Measurements from ENCODE around the gene FREM1.

FREM1 gene

GRCh38 chr9:14778565-14778964 lies 131.7 kb downstream of the FREM1 start:
- no peak for TF ChIP-seq CTCF (IDR thresholded peaks at IDR 0.05; ENCODE audit: control insufficient read depth, insufficient read depth, low read depth, low read length, missing control alignments)

GRCh38 chr9:14775917-14776316 lies 134.3 kb downstream of the FREM1 start:
- no peak for TF ChIP-seq CTCF (IDR thresholded peaks at IDR 0.05; ENCODE audit: control insufficient read depth, insufficient read depth, low read depth, low read length, missing control alignments)
- H3K4me3 ChIP-seq (ENCODE audit: control insufficient read depth, low read depth, low read length) = no peak overlapping the region
- DNase-seq (ENCODE audit: low read depth) = no peak

More at GRCh38 chr9:14778565-14778964, 131.7 kb downstream of the FREM1 start:
- no peak overlapping the region for H3K4me3 ChIP-seq (ENCODE audit: control insufficient read depth, low read depth, low read length)
- DNase-seq (ENCODE audit: low read depth) = no peak

- no peak for TF ChIP-seq CTCF (IDR thresholded peaks at IDR 0.05; ENCODE audit: control insufficient read depth, insufficient read depth, low read depth, low read length, missing control alignments)
- no peak overlapping the region for H3K4me3 ChIP-seq (ENCODE audit: control insufficient read depth, low read depth, low read length)
- DNase-seq (ENCODE audit: low read depth) = no peak
These were observed 139.6 kb downstream of the FREM1 start for GRCh38 chr9:14770592-14770991.

- DNase-seq (ENCODE audit: low read depth) = no peak
- peak; percentile 12 for TF ChIP-seq CTCF (IDR thresholded peaks at IDR 0.05; ENCODE audit: control insufficient read depth, insufficient read depth, low read depth, low read length, missing control alignments)
- no peak overlapping the region for H3K4me3 ChIP-seq (ENCODE audit: control insufficient read depth, low read depth, low read length)
These were observed 141.0 kb downstream of the FREM1 start for GRCh38 chr9:14769230-14769571.

GRCh38 chr9:14768405-14769229 lies 141.6 kb downstream of the FREM1 start:
- peak; percentile 61 for TF ChIP-seq CTCF (IDR thresholded peaks at IDR 0.05; ENCODE audit: control insufficient read depth, insufficient read depth, low read depth, low read length, missing control alignments)
- no peak overlapping the region for H3K4me3 ChIP-seq (ENCODE audit: control insufficient read depth, low read depth, low read length)
- peak; percentile 7 for DNase-seq (ENCODE audit: low read depth)

GRCh38 chr9:14766299-14766698 lies 143.9 kb downstream of the FREM1 start:
- H3K4me3 ChIP-seq (ENCODE audit: control insufficient read depth, low read depth, low read length) = no peak overlapping the region
- DNase-seq (ENCODE audit: low read depth) = no peak
- no peak for TF ChIP-seq CTCF (IDR thresholded peaks at IDR 0.05; ENCODE audit: control insufficient read depth, insufficient read depth, low read depth, low read length, missing control alignments)

Data from AG09309 (cell line).